ENCODE results near the gene TMEM176A. TPM values are rescaled to one million over a fixed set of nuclear protein-coding genes. Genes with fewer than 3 reads are reported as not detected.

TMEM176A gene
- polyA plus RNA-seq, 1 donor (not counting 4 experiments of a cell fraction or from before 2014, with no cell fraction given), result not detected

DNA sequence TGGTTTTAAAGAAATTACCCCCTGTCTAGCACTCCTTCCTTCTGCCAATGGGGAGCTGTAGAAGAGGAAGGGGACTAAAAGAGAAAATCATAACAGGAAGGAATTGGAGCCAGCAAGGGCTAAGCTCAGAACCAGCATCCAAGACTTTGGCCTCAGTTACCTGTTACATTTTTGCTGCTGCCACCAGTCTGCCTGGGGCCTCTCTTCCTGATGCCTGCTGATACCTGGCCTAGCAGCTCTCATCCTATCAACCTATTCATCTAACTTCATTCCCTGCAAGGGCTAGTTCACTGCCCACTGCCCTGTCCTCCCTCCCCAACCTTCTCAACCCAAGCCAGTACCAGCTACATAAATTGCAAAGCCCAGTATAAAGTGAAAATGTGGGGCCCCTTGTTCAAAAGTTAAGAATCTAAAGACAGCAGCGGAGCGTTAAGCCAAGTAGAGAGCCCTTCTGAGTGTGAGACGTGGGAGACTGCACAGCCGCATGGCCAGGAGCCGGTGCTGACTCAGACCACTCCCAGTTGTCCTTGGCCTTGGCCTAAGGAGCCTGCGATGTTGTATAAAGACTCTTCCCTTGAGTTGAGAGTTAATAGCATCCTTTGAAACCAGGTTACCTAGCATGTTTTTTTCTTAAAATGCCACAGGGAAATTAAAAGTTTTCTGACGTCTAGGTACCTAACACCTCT is 38.5 kb downstream of the TMEM176A start:
- Histone ChIP-seq H3K27me3 (ENCODE audit: control insufficient read depth, extremely low read depth, insufficient read depth, low read length) (no peaks in the 10 kb centered on the region), H3K36me3 (ENCODE audit: control insufficient read depth in 2 of 2, extremely low read depth in 1 of 2, insufficient read depth in 2 of 2, low read length in 2 of 2) (no peaks in the 10 kb centered on the region), H3K9me1 (ENCODE audit: control insufficient read depth, extremely low read depth, insufficient read depth, low read length) (no peaks in the 10 kb centered on the region), H3K27ac (ENCODE audit: control insufficient read depth, insufficient read depth, low read length) (no peak overlapping the region), H3K4me3 (ENCODE audit: control insufficient read depth in 2 of 3, extremely low read depth in 1 of 3, insufficient read depth in 2 of 3, low read depth in 1 of 3, low read length in 3 of 3) (no peak overlapping the region), H3K4me1 (ENCODE audit: control insufficient read depth, extremely low read depth, insufficient read depth, low read length) (no peaks in the 10 kb centered on the region), H3K9me3 (ENCODE audit: control insufficient read depth, low read depth, low read length) (no peaks in the 10 kb centered on the region), H2AFZ (ENCODE audit: control insufficient read depth, low read length) (no peak overlapping the region), H4K20me1 (ENCODE audit: control insufficient read depth, extremely low read depth, insufficient read depth, low read length) (no peaks in the 10 kb centered on the region), H3K79me2 (ENCODE audit: control insufficient read depth, insufficient read depth, low read length) (no peaks in the 10 kb centered on the region), H3K4me2 (ENCODE audit: control insufficient read depth, extremely low read depth, insufficient read depth, low read depth, low read length) (no peak overlapping the region), H3K9ac (ENCODE audit: control insufficient read depth, extremely low read depth, insufficient read depth, low read length) (no peak overlapping the region)
- no peak for FAIRE-seq
- dilution Hi-C loops (cut with MboI; ENCODE audit: extremely low pct_ligation_motif_present, low sequenced_read_pairs), result no loop called here
- no peak for DNase-seq (ENCODE audit: low read depth, low spot score)
- no peak for TF ChIP-seq EZH2 (IDR thresholded peaks at IDR 0.05; ENCODE audit: low read length)
- TF ChIP-seq, protein P1, sequence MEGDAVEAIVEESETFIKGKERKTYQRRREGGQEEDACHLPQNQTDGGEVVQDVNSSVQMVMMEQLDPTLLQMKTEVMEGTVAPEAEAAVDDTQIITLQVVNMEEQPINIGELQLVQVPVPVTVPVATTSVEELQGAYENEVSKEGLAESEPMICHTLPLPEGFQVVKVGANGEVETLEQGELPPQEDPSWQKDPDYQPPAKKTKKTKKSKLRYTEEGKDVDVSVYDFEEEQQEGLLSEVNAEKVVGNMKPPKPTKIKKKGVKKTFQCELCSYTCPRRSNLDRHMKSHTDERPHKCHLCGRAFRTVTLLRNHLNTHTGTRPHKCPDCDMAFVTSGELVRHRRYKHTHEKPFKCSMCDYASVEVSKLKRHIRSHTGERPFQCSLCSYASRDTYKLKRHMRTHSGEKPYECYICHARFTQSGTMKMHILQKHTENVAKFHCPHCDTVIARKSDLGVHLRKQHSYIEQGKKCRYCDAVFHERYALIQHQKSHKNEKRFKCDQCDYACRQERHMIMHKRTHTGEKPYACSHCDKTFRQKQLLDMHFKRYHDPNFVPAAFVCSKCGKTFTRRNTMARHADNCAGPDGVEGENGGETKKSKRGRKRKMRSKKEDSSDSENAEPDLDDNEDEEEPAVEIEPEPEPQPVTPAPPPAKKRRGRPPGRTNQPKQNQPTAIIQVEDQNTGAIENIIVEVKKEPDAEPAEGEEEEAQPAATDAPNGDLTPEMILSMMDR (optimal IDR thresholded peaks at IDR 0.05 in 1 of 3, IDR thresholded peaks at IDR 0.05 in 1 of 3, conservative IDR thresholded peaks at IDR 0.05 in 1 of 3; ENCODE audit: extremely low read depth in 1 of 3, insufficient read depth in 2 of 3, low read length in 3 of 3), result no peak

DNA sequence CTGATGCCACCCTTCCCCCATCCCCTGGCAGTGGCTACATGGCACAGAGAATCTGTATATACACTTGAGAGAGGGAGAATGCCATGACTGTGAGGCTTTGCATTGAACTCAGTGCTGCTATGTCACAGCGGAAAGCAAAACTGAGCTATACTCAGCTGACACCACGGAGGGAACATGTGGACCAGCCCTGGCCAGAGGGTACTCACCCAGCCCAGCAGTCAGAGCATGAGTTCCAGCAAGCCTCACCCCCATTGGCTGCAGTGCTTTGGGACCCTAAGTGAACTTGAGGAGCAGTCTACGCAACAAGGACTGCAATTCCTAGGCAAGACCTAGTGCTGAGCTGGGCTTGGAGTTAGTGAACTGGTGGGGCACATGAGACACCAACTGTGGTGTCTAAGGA is 41.4 kb downstream of the TMEM176A start:
- Histone ChIP-seq H3K9me3 (ENCODE audit: control insufficient read depth, low read depth, low read length) (no peaks in the 10 kb centered on the region), H3K9me1 (ENCODE audit: control insufficient read depth, extremely low read depth, insufficient read depth, low read length) (no peaks in the 10 kb centered on the region), H3K9ac (ENCODE audit: control insufficient read depth, extremely low read depth, insufficient read depth, low read length) (no peak overlapping the region), H3K36me3 (ENCODE audit: control insufficient read depth in 2 of 2, extremely low read depth in 1 of 2, insufficient read depth in 2 of 2, low read length in 2 of 2) (no peaks in the 10 kb centered on the region), H4K20me1 (ENCODE audit: control insufficient read depth, extremely low read depth, insufficient read depth, low read length) (no peaks in the 10 kb centered on the region), H3K4me2 (ENCODE audit: control insufficient read depth, extremely low read depth, insufficient read depth, low read depth, low read length) (no peak overlapping the region), H3K27ac (ENCODE audit: control insufficient read depth, insufficient read depth, low read length) (no peak overlapping the region), H3K79me2 (ENCODE audit: control insufficient read depth, insufficient read depth, low read length) (no peaks in the 10 kb centered on the region), H2AFZ (ENCODE audit: control insufficient read depth, low read length) (no peak overlapping the region), H3K27me3 (ENCODE audit: control insufficient read depth, extremely low read depth, insufficient read depth, low read length) (no peaks in the 10 kb centered on the region), H3K4me3 (ENCODE audit: control insufficient read depth in 2 of 3, extremely low read depth in 1 of 3, insufficient read depth in 2 of 3, low read depth in 1 of 3, low read length in 3 of 3) (no peak overlapping the region), H3K4me1 (ENCODE audit: control insufficient read depth, extremely low read depth, insufficient read depth, low read length) (no peaks in the 10 kb centered on the region)
- FAIRE-seq (no peak), DNase-seq (ENCODE audit: low read depth, low spot score) (no peak)
- no peak for TF ChIP-seq EZH2 (IDR thresholded peaks at IDR 0.05; ENCODE audit: low read length)
- TF ChIP-seq, protein P1 (optimal IDR thresholded peaks at IDR 0.05 in 1 of 3, IDR thresholded peaks at IDR 0.05 in 1 of 3, conservative IDR thresholded peaks at IDR 0.05 in 1 of 3; ENCODE audit: extremely low read depth in 1 of 3, insufficient read depth in 2 of 3, low read length in 3 of 3), result no peak
- dilution Hi-C loops (cut with MboI; ENCODE audit: extremely low pct_ligation_motif_present, low sequenced_read_pairs), result no loop called here

Data from keratinocyte (primary cell).